Right hindlimb (tissue), 1 donor: ENCODE data around the gene GPC5.

Source experiments
- DNase-seq: peaks from one replicate; pipeline ENCODE4 v3.0.0-alpha.2; 2018

GPC5 gene

DNA sequence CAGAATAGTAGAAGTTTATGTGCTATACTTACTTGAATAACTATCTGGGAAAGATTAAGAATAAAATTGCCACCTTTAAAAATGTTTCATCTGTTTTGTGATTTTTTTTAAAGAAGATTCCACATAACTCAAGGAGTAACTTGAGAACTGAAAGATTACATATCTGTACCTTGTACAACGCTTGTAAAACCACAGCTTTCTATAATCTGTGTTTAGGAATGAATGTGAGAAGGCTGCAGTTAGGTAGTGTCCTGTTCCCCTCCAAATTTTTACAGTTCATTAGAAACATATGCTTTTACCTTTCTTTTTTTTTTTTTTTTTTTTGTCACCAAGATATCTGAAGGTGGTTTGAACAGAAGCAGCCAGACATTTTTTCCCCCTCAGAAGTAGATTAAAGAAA, 1515.4 kb downstream of the GPC5 start:
- DNase-seq: no peak
